Endothelial cell of umbilical vein (primary cell): Measurements from ENCODE around the gene DEFB131A. TPM values are rescaled to one million over a fixed set of nuclear protein-coding genes. Genes with fewer than 3 reads are reported as not detected.
"Not testable (repeated sequence)": the region's sequence is repeated elsewhere in the genome, so short reads cannot be mapped to it uniquely, and the experiment has no call there.

Source experiments
- BruUV-seq: library from RNA; stranded (reverse); fragments of 400-500 nt; replicated peaks from 2 replicates; lab custom pipeline; 2021; lab: Mats Ljungman, UMichigan
- CTCF ChIA-PET: fragments of 300-600, 350-600 bp; sonication (Branson Sonifier 250); formaldehyde crosslinking; loops from one replicate; lab custom pipeline; 2021; ENCODE audit warnings: antibody characterized with exemption, inconsistent platforms; lab: Charles Lee
- POLR2A ChIA-PET: fragments of 300-600, 350-600 bp; sonication (Branson Sonifier 250); formaldehyde crosslinking; loops from one replicate; lab custom pipeline; 2021; ENCODE audit warnings: antibody characterized with exemption, inconsistent platforms; lab: Charles Lee
- DNase-seq: peaks from one replicate; pipeline ENCODE4 v3.0.0-alpha.2; 2011; ENCODE audit warnings: low read depth, low spot score
- FAIRE-seq: peaks from 2 replicates; lab custom pipeline; 2011; peaks lifted over from hg19 to GRCh38; lab: Jason Lieb, UNC
- H2AFZ ChIP-seq: 2 replicates; pipeline ENCODE4 v1.6.0; 2012; ENCODE audit warnings: low read depth, low read length, control low read depth, inconsistent platforms
- H3K27ac ChIP-seq: 2 replicates; pipeline ENCODE4 v1.5.1; 2011; ENCODE audit warnings: low read depth, mild to moderate bottlenecking, control low read depth, low read length, moderate library complexity; ENCODE audit not compliant: insufficient read depth
- H3K27me3 ChIP-seq, 2 experiments: 2 replicates each; pipeline versions ENCODE4 v1.6.0 to v1.6.1; 2011; ENCODE audit warnings: low read length in 2 of 2, mixed read lengths in 1 of 2; ENCODE audit not compliant: control insufficient read depth in 2 of 2, insufficient read depth in 2 of 2
- H3K36me3 ChIP-seq, 2 experiments: 2 replicates in 1 of 2; 3 replicates in 1 of 2; pipeline ENCODE4 v1.5.1; 2011; ENCODE audit warnings: low read length in 2 of 2, mild to moderate bottlenecking in 1 of 2, moderate library complexity in 1 of 2; ENCODE audit not compliant: control insufficient read depth in 2 of 2, insufficient read depth in 2 of 2; ENCODE audit errors: extremely low read depth in 1 of 2
- H3K4me1 ChIP-seq: 3 replicates; pipeline ENCODE4 v1.5.1; 2011; ENCODE audit warnings: mild to moderate bottlenecking, low read length; ENCODE audit not compliant: control insufficient read depth, insufficient read depth; ENCODE audit errors: extremely low read depth
- H3K4me2 ChIP-seq: 2 replicates; pipeline ENCODE4 v1.6.1; 2011; ENCODE audit warnings: low read length, control low read depth, mixed read lengths; ENCODE audit not compliant: insufficient read depth
- H3K4me3 ChIP-seq, 3 experiments: fragments of 200-600 bp in 1 of 3; sonication (generic), shearing (Covaris generic) in 1 of 3; replicated peaks in 1 of 3; 2 replicates each; pipeline ENCODE4 v1.5.1; 2011 to 2016; ENCODE audit warnings: control low read depth in 3 of 3, low read length in 3 of 3, mild to moderate bottlenecking in 2 of 3, inconsistent platforms in 1 of 3, low read depth in 1 of 3, moderate library complexity in 1 of 3; ENCODE audit not compliant: insufficient read depth in 1 of 3
- H3K79me2 ChIP-seq: 2 replicates; pipeline ENCODE4 v1.6.0; 2012; ENCODE audit warnings: low read length, inconsistent platforms; ENCODE audit not compliant: control insufficient read depth, insufficient read depth
- H3K9ac ChIP-seq: replicated peaks from 2 replicates; pipeline ENCODE3; 2011; ENCODE audit warnings: low read length, control low read depth; ENCODE audit not compliant: insufficient read depth; ENCODE audit errors: extremely low read depth
- H3K9me1 ChIP-seq: replicated peaks from 3 replicates; pipeline ENCODE4 v1.6.0; 2011; ENCODE audit warnings: mild to moderate bottlenecking, low read length; ENCODE audit not compliant: control insufficient read depth, insufficient read depth; ENCODE audit errors: extremely low read depth
- H3K9me3 ChIP-seq: replicated peaks from 2 replicates; pipeline ENCODE4 v1.5.1; 2012; ENCODE audit warnings: low read length, inconsistent platforms; ENCODE audit not compliant: control insufficient read depth, insufficient read depth
- H4K20me1 ChIP-seq: replicated peaks from 2 replicates; pipeline ENCODE3; 2011; ENCODE audit warnings: mild to moderate bottlenecking, low read length; ENCODE audit not compliant: control insufficient read depth, insufficient read depth; ENCODE audit errors: extremely low read depth
- EZH2 ChIP-seq: IDR thresholded peaks from 2 replicates; pipeline ENCODE4 v1.6.1; 2012; ENCODE audit warnings: borderline replicate concordance, low read depth, mild to moderate bottlenecking, moderate library complexity, low read length, inconsistent platforms; ENCODE audit not compliant: severe bottlenecking
- GATA2 ChIP-seq: IDR thresholded peaks from 2 replicates; pipeline ENCODE4 v1.7.0; 2011; ENCODE audit warnings: low read depth, mild to moderate bottlenecking, moderate library complexity, mixed read lengths, low read length; ENCODE audit not compliant: insufficient read length, insufficient read depth
- JUN ChIP-seq: IDR thresholded peaks from 2 replicates; pipeline ENCODE4 v1.6.1; 2011; ENCODE audit warnings: borderline replicate concordance, low read depth; ENCODE audit not compliant: insufficient read length, insufficient read depth
- MYC ChIP-seq: IDR thresholded peaks from one replicate; pipeline ENCODE4 v1.6.1; 2011; ENCODE audit warnings: mild to moderate bottlenecking, low read depth, low read length
- POLR2A ChIP-seq: IDR thresholded peaks from 2 replicates; pipeline ENCODE4 v1.6.1; 2012; ENCODE audit warnings: low read depth, mild to moderate bottlenecking, control low read depth, low read length
- POLR2AphosphoS5 ChIP-seq: IDR thresholded peaks from 2 replicates; pipeline ENCODE4 v1.6.1; 2012; ENCODE audit warnings: low read depth, mild to moderate bottlenecking, control low read depth, low read length, moderate library complexity; ENCODE audit not compliant: insufficient read depth
- dilution Hi-C: fragments of 300-500 bp; cut with MboI; formaldehyde crosslinking; loops from one replicate; pipeline ENCODE4 v1.15.0; 2019; ENCODE audit warnings: low sequenced_read_pairs; ENCODE audit not compliant: extremely low pct_ligation_motif_present
- intact Hi-C: fragments of 100-400 bp; cut with micrococcal nuclease; formaldehyde crosslinking; loops from one replicate; pipeline ENCODE4 v1.10.0; 2022
- polyA plus RNA-seq, 4 experiments: library from polyadenylated mRNA; depleted of rRNA in 3 of 4; stranded (reverse) in 3 of 4; unstranded in 1 of 4; fragments of >200 nt; gene quantifications; 2 replicates each; pipeline versions ENCODE4 v1.2.1 to v1.2.3, GENCODE V29; 2011 to 2012; ENCODE audit warnings: missing spikeins in 1 of 4
- total RNA-seq: library from RNA; stranded (reverse); gene quantifications from 2 replicates; pipeline ENCODE4 v1.2.3, GENCODE V29; 2021
- TF ChIP-seq, protein P1 (sequence below), 2 donors: IDR thresholded peaks; 1 replicate in 1 of 2; 2 replicates in 1 of 2; pipeline ENCODE4 v1.5.1; 2011; ENCODE audit warnings: low read length in 2 of 2, mild to moderate bottlenecking in 2 of 2, moderate library complexity in 2 of 2, control low read depth in 1 of 2, inconsistent platforms in 1 of 2, low read depth in 1 of 2; ENCODE audit not compliant: insufficient read depth in 1 of 2; ENCODE audit errors: extremely low read depth in 1 of 2
- TF ChIP-seq, protein P2 (sequence below): IDR thresholded peaks from 2 replicates; pipeline ENCODE4 v1.6.1; 2011; ENCODE audit not compliant: insufficient read depth, insufficient read length

The DEFB131A gene
- total and polyA plus RNA-seq, 2 donors (not counting 3 experiments of a cell fraction or from before 2014, with no cell fraction given), result not detected

DNA sequence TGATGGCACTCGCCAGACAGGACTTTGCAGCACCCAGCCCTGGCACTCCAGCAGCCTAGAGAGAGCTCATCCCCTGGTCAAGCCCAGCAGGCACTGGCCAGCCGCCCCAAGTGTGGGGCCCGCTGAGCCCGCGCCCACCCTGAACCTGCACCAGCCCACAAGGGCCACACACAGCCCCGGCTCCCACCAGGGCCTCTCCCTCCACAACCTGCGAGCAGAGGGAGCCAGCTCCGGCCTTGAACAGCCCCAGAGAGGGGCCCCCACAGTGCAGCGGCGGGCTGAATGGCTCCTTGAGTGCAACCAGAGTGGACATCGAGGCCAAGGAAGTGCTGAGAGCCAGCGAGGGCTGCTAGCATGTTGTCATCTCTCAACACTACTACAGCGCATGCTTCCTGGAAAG, 34.4 kb upstream of the DEFB131A start:
- no peaks in the 10 kb centered on the region for H4K20me1 ChIP-seq
- no peaks in the 10 kb centered on the region for H3K27me3 ChIP-seq
- no peaks in the 10 kb centered on the region for H3K9me3 ChIP-seq
- H3K9me1 ChIP-seq, result no peaks in the 10 kb centered on the region
- H3K4me2 ChIP-seq, result no peak overlapping the region
- no peak overlapping the region for H3K27ac ChIP-seq
- no peaks in the 10 kb centered on the region for H3K4me1 ChIP-seq
- no peaks in the 10 kb centered on the region for H3K36me3 ChIP-seq
- FAIRE-seq (no peak), DNase-seq (no peak)
- no peak overlapping the region for H2AFZ ChIP-seq
- no peak overlapping the region for H3K9ac ChIP-seq
- intact Hi-C loops, result no loop called here
- dilution Hi-C loops, result no loop called here
- TF ChIP-seq, protein P1, sequence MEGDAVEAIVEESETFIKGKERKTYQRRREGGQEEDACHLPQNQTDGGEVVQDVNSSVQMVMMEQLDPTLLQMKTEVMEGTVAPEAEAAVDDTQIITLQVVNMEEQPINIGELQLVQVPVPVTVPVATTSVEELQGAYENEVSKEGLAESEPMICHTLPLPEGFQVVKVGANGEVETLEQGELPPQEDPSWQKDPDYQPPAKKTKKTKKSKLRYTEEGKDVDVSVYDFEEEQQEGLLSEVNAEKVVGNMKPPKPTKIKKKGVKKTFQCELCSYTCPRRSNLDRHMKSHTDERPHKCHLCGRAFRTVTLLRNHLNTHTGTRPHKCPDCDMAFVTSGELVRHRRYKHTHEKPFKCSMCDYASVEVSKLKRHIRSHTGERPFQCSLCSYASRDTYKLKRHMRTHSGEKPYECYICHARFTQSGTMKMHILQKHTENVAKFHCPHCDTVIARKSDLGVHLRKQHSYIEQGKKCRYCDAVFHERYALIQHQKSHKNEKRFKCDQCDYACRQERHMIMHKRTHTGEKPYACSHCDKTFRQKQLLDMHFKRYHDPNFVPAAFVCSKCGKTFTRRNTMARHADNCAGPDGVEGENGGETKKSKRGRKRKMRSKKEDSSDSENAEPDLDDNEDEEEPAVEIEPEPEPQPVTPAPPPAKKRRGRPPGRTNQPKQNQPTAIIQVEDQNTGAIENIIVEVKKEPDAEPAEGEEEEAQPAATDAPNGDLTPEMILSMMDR (IDR thresholded peaks at IDR 0.05; ENCODE audit: extremely low read depth in 1 of 2, insufficient read depth in 1 of 2, low read depth in 1 of 2, low read length in 2 of 2), result no peak
- no peak for TF ChIP-seq GATA2
- TF ChIP-seq MYC, result no peak
- no peak for TF ChIP-seq POLR2AphosphoS5
- TF ChIP-seq EZH2, result no peak
- no peak for TF ChIP-seq POLR2A
- TF ChIP-seq JUN, result no peak
- TF ChIP-seq, protein P2, sequence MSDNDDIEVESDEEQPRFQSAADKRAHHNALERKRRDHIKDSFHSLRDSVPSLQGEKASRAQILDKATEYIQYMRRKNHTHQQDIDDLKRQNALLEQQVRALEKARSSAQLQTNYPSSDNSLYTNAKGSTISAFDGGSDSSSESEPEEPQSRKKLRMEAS, result no peak
- H3K79me2 ChIP-seq, result no peaks in the 10 kb centered on the region
- POLR2A ChIA-PET, result no interaction called here
- CTCF ChIA-PET, result no interaction called here
- H3K4me3 ChIP-seq, result no peak overlapping the region
- no TSS peak for BruUV-seq

DNA sequence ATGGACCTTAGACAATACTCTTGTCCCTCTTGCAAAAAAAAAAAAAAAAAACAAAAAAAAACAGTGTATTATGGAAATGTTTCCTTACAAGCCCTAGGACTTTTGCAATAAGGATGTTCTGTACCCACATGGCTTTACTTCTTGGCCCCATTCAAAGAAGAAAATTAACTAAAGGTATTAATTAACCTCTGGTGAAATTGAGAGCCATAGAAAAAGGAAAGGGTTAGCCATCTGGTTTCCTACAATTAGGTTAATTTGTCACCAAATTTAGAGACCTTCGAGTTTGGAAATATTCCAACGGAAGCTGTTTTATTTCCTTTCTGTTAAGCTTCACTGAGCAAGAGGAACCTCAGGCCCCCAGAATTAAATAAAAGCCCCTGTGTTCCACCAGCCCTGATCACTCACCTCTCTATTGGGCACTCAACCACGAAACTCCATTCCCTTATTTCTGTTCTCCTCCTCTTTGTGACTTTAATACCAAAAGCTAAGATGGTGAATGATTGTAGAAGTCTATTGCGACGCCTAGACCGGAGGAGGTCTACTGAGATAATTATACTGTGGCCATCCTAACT, 22.2 kb upstream of the DEFB131A start:
- H3K27me3 ChIP-seq, H3K9ac ChIP-seq, H2AFZ ChIP-seq, H3K79me2 ChIP-seq, H3K36me3 ChIP-seq, BruUV-seq, H3K9me1 ChIP-seq, H3K4me1 ChIP-seq, H3K4me3 ChIP-seq, FAIRE-seq, H3K4me2 ChIP-seq, H3K9me3 ChIP-seq, H3K27ac ChIP-seq, DNase-seq, dilution Hi-C loops, CTCF ChIA-PET, intact Hi-C loops, POLR2A ChIA-PET, H4K20me1 ChIP-seq: not testable (repeated sequence)

DNA sequence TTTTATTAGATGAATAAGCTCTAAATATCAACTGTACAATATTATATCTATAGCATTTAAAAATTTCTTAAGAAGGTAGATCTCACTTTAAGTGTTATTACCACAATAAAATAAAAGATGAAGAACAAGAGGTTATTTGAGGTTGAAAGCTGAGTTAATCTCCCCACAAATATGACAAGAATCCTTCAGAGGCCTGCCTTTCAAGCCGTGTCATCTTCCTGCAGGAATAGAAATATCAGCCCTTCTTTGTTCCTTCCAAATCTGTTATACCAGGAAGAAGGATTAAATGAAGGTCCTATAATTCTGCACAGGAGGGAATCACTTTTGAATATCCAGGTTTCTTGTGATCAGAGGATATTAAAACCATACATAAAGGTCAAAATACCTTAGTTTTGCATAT, 18.3 kb upstream of the DEFB131A start:
- H3K9me3 ChIP-seq, H3K79me2 ChIP-seq, dilution Hi-C loops, H3K4me2 ChIP-seq, H3K9me1 ChIP-seq, H3K9ac ChIP-seq, H2AFZ ChIP-seq, FAIRE-seq, DNase-seq, H3K36me3 ChIP-seq, intact Hi-C loops, H3K27me3 ChIP-seq, H3K4me3 ChIP-seq, H3K4me1 ChIP-seq, CTCF ChIA-PET, BruUV-seq, H3K27ac ChIP-seq, H4K20me1 ChIP-seq, POLR2A ChIA-PET: not testable (repeated sequence)
